PC-3 (cell line): Measurements from ENCODE around the gene ANGPTL1.

Experiments
- CTCF ChIP-seq: fragments of 300-600 bp; sonication (generic); conservative IDR thresholded peaks from 2 replicates; pipeline ENCODE4 v1.5.1; 2017; ENCODE audit warnings: antibody characterized with exemption, low read depth, mild to moderate bottlenecking, low read length
- EZH2phosphoT487 ChIP-seq: fragments of 300-600 bp; sonication (generic); IDR thresholded peaks from 2 replicates; pipeline ENCODE4 v1.6.1; 2018; ENCODE audit warnings: mild to moderate bottlenecking, antibody characterized with exemption, low read length, borderline replicate concordance

- TF ChIP-seq CTCF (no peak), EZH2phosphoT487 (no peak)
Measured at GRCh38 chr1:178885869-178886268, 15.0 kb upstream of the ANGPTL1 start.
